GM15510 (cell line): ENCODE results near the gene MEIOC.
A peak's percentile ranks its signal among the peaks of the same experiment; 100 is the strongest.

Experiments used
- POLR2A ChIP-seq: IDR thresholded peaks from 3 replicates; pipeline ENCODE4 v1.6.1; 2011; ENCODE audit warnings: borderline replicate concordance; ENCODE audit not compliant: insufficient read length; ENCODE audit errors: extremely low read depth

The MEIOC gene

GRCh38 chr17:44689477-44690217 is 33.4 kb downstream of the MEIOC start, which contains the start of gene CCDC43:
Gene CCDC43, minus strand, starts transcription at chr17:44689776. Its CDS starts 23 bp downstream, at chr17:44689753.
- peak; percentile 91 for TF ChIP-seq POLR2A

DNA sequence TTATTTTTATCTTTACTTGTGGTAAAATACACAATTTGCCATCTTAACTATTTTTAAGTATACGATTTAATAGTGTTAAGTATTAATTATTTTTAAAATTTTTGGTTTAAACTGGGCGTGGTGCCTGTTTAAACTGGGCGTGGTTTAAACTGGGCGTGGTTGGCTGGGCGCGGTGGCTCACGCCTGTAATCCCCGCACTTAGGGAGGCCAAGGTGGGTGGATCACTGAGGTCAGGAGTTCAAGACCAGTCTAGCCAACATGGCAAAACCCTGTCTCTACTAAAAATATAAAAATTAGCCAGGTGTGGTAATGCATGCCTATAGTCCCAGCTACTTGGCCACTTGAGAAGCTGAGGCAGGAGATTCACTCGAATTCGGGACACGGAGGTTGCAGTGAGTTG is 37.3 kb downstream of the MEIOC start:
- TF ChIP-seq POLR2A = no peak

- no peak for TF ChIP-seq POLR2A
These were observed 51.6 kb downstream of the MEIOC start for GRCh38 chr17:44707755-44708400.

GRCh38 chr17:44708401-44709263 is 52.4 kb downstream of the MEIOC start, which contains the start of gene DBF4B:
Gene DBF4B, plus strand, starts transcription at chr17:44708665. Its CDS starts 156 bp downstream, at chr17:44708821.
- peak; percentile 45 for TF ChIP-seq POLR2A

DNA sequence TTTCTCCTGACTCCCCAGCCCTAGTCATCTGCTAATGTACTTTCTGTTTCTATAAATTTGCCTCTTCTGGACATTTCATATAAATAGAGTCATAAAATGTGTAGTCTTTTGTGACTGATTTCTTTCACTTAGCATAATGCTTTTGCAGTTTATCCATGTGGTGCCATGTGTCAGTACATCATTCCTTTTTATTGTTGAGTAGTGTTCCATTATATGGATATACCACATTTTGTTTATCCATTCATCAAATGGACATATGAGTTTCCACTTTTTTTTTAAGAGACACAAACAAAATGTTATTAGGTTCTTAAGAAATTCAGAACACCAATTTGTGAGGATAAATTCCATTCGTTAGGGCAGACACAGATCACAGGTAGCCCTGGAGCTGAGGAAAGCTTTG is 63.2 kb downstream of the MEIOC start:
- TF ChIP-seq POLR2A = no peak

- no peak for TF ChIP-seq POLR2A
These were observed 66.0 kb downstream of the MEIOC start for GRCh38 chr17:44722254-44722653.
